Measurements from ENCODE around the gene ARHGAP15.

DNA sequence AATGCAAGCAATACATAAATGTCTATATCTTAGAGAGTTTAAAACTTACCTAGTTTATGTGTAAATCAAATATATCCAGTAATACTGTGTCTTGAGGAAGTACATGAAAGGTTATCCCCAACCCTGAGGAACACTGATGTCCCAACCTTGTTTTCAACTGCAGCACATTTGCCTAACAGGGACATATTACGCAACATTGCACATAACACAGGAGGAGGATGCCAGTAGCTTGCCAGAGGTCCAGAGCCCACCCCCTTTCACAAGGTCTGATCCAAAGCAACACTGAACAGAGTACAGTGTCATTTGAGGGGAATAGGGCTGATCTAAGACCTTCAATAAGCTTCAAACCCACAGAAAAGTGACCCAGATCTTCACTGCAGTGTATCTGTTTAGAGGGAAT is 678.5 kb downstream of the ARHGAP15 start:
- TF ChIP-seq, protein P1, sequence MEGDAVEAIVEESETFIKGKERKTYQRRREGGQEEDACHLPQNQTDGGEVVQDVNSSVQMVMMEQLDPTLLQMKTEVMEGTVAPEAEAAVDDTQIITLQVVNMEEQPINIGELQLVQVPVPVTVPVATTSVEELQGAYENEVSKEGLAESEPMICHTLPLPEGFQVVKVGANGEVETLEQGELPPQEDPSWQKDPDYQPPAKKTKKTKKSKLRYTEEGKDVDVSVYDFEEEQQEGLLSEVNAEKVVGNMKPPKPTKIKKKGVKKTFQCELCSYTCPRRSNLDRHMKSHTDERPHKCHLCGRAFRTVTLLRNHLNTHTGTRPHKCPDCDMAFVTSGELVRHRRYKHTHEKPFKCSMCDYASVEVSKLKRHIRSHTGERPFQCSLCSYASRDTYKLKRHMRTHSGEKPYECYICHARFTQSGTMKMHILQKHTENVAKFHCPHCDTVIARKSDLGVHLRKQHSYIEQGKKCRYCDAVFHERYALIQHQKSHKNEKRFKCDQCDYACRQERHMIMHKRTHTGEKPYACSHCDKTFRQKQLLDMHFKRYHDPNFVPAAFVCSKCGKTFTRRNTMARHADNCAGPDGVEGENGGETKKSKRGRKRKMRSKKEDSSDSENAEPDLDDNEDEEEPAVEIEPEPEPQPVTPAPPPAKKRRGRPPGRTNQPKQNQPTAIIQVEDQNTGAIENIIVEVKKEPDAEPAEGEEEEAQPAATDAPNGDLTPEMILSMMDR (IDR thresholded peaks at IDR 0.05): no peak
- TF ChIP-seq POLR2A (IDR thresholded peaks at IDR 0.05): no peak
